ENCODE results near the gene ACAP1. TPM values are rescaled to one million over a fixed set of nuclear protein-coding genes. Genes with fewer than 3 reads are reported as not detected.

Gene ACAP1
- total RNA-seq, 1 experiment from 2014 or later, result 2.7 TPM

DNA sequence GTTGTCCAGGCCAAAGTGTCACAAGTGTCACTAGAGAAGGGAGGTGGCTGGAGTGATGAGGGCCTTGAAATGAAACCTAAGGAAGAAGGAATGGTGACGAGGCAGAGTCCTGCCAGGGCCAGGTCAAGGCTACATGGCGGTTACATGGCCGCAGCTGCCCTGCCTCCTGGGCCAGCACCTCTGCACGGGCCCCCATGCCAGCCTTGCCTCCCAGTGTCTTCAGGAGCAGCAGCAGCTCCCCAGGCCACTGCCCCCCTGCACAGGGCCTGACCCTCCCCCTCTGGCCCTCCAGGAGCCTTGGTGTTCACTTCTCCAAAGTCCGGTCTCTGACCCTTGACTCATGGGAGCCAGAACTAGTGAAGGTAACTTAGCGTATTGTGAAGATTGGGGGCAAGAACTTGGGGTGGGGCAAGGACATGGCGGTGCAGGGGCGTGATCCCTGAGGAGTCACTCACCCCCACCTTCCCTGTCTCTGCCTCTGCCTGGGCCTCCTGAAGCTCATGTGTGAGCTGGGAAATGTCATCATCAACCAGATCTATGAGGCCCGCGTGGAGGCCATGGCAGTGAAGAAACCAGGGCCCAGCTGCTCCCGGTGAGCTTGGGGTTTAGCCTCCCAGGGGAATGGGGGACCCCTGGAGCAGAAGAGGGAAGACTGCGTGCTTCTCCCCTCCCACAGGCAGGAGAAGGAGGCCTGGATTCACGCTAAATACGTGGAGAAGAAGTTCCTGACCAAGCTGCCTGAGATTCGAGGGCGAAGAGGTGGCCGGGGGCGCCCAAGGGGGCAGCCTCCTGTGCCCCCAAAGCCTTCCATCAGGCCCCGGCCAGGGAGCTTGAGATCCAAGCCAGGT lies 11.5 kb downstream of the ACAP1 start:
- Histone ChIP-seq H3K27me3 (ENCODE audit: control insufficient read depth, insufficient read depth, low read length) (no peaks in the 10 kb centered on the region), H3K27ac (ENCODE audit: low read length) (no peak overlapping the region), H3K9me3 (ENCODE audit: control insufficient read depth, insufficient read depth, low read depth, low read length) (no peaks in the 10 kb centered on the region), H3K36me3 (ENCODE audit: control insufficient read depth, insufficient read depth, low read length) (no peaks in the 10 kb centered on the region; the same call in 1 of the 2 replicates), H3K4me1 (ENCODE audit: control insufficient read depth, insufficient read depth, low read length) (peaks cover 7% of the 10 kb centered on the region; the same call in 1 of the 2 replicates), H3K4me3 (ENCODE audit: low read depth in 2 of 2, low read length in 2 of 2) (no peak overlapping the region)
- ATAC-seq (no peak), DNase-seq (ENCODE audit: low read depth, low spot score) (no peak)
- POLR2A ChIA-PET, result no interaction called here
- no TSS peak for BruUV-seq (replicated peaks)
- no peak for TF ChIP-seq SIN3A (IDR thresholded peaks at IDR 0.05; ENCODE audit: borderline replicate concordance, insufficient read depth, low read depth, low read length)
- no peak for TF ChIP-seq REST (IDR thresholded peaks at IDR 0.05; ENCODE audit: insufficient read depth in 1 of 2, low read depth in 2 of 2, low read length in 1 of 2)
- TF ChIP-seq TCF7L2 (IDR thresholded peaks at IDR 0.05; ENCODE audit: low read depth, low read length), result no peak
- TF ChIP-seq POLR2AphosphoS5 (IDR thresholded peaks at IDR 0.05; ENCODE audit: low read depth, low read length), result no peak
- no peak for TF ChIP-seq CTCF (IDR thresholded peaks at IDR 0.05)
- CTCF ChIA-PET, result interaction anchor here (0.6 kb wide), 1 partner anchor 9 kb away, joined by 9 read pairs; no protein-coding TSS in a partner anchor
- intact Hi-C loops (cut with micrococcal nuclease; ENCODE audit: unreplicated experiment) (no loop called here), in situ Hi-C loops (cut with HindIII; ENCODE audit: low pct_unique_long_range_greater_than_20kb, low sequenced_read_pairs) (no loop called here)

DNA sequence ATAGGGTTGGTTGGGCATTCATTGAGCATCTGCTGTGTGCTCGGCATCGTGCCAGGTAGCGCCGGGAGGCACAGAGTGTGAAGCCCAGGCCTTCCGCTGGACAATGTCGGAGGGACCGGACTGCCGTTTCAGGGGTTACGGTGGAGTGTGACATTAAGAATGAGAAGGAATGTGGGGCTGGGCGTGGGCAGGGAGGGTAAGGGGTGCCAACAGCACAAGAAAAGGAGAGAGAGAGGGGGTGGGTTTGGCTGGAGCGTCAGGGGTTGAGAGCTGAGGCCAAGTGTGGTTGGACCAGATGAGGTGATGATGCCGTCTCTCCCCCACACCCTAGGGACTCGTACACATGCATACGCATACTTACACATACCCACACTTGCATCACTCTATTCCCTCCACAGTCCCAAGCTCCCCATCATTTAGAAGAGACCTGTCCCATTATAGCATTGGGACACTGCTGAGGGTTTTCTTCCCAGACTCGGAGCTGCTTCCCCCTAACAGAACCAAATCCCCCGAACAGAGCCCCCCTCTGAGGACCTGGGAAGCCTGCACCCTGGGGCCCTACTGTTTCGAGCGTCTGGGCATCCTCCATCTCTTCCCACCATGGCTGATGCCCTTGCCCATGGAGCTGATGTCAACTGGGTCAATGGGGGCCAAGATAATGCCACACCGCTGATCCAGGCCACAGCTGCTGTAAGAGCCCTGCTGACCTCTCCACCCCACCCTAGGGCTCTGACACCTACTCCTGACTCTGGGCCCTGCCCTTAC lies 12.3 kb downstream of the ACAP1 start:
- BruUV-seq (replicated peaks), result no TSS peak
- ATAC-seq (no peak), DNase-seq (ENCODE audit: low read depth, low spot score) (no peak)
- Histone ChIP-seq H3K27ac (ENCODE audit: low read length) (no peak overlapping the region), H3K4me1 (ENCODE audit: control insufficient read depth, insufficient read depth, low read length) (peaks cover 9% of the 10 kb centered on the region), H3K27me3 (ENCODE audit: control insufficient read depth, insufficient read depth, low read length) (no peaks in the 10 kb centered on the region), H3K9me3 (ENCODE audit: control insufficient read depth, insufficient read depth, low read depth, low read length) (no peaks in the 10 kb centered on the region), H3K4me3 (ENCODE audit: low read depth in 2 of 2, low read length in 2 of 2) (no peak overlapping the region), H3K36me3 (ENCODE audit: control insufficient read depth, insufficient read depth, low read length) (no peaks in the 10 kb centered on the region; the same call in 1 of the 2 replicates)
- in situ Hi-C loops (cut with HindIII; ENCODE audit: low pct_unique_long_range_greater_than_20kb, low sequenced_read_pairs), result no loop called here
- POLR2A ChIA-PET, result no interaction called here
- intact Hi-C loops (cut with micrococcal nuclease; ENCODE audit: unreplicated experiment), result no loop called here
- no peak for TF ChIP-seq REST (IDR thresholded peaks at IDR 0.05; ENCODE audit: insufficient read depth in 1 of 2, low read depth in 2 of 2, low read length in 1 of 2)
- no peak for TF ChIP-seq CTCF (IDR thresholded peaks at IDR 0.05)
- TF ChIP-seq SIN3A (IDR thresholded peaks at IDR 0.05; ENCODE audit: borderline replicate concordance, insufficient read depth, low read depth, low read length), result no peak
- TF ChIP-seq POLR2AphosphoS5 (IDR thresholded peaks at IDR 0.05; ENCODE audit: low read depth, low read length), result no peak
- no peak for TF ChIP-seq TCF7L2 (IDR thresholded peaks at IDR 0.05; ENCODE audit: low read depth, low read length)
- CTCF ChIA-PET, result no interaction called here
